Fibroblast of skin of right quadriceps (primary cell): ENCODE measurements around the gene BBS1.
A peak's percentile ranks its signal among the peaks of the same experiment; 100 is the strongest.

ENCODE experiments used
- DNase-seq: peaks from one replicate; pipeline ENCODE4 v3.0.0-alpha.2; 2013

BBS1 gene

DNA sequence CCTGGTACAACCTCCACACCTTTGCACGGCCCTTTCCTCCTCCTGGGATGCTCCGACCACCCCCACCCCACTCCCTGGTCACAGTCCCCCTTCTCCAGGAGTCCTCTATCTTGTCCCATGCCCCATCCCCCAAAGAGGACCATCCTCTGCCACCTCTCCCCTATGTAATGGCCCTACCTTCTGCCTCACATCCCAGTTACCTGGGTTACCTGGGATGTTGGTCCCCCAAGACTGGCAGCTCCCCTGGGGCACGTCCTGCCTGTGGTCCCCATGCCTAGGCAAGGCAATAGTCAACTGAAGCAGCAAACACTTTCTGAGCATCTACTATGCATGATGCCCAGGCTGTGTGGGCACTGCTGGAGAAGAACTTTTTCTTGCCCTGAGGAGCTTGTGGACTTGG is 45.0 kb downstream of the BBS1 start:
- no peak for DNase-seq

GRCh38 chr11:66556086-66556485 is 45.7 kb downstream of the BBS1 start:
- DNase-seq: no peak

DNA sequence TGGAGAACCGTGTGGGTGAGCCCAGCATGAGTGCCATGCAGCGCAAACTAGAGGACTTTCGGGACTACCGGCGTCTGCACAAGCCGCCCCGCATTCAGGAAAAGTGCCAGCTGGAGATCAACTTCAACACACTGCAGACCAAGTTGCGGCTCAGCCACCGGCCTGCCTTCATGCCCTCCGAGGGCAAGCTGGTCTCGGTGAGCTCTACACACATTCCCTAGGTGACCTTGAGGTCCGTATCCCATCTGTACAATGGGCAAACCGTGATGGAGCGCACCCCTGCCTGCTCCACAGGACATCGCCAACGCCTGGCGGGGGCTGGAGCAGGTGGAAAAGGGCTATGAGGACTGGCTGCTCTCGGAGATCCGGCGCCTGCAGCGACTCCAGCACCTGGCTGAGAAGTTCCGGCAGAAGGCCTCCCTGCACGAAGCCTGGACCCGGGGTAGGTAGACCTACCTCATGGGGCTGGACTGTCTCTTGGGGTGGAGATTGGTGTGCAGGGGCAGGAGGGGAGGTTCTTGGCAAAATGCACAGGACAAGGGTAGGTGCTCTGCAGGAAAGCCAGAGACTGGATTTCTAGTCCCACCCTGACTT is 47.4 kb downstream of the BBS1 start:
- DNase-seq: no peak

DNA sequence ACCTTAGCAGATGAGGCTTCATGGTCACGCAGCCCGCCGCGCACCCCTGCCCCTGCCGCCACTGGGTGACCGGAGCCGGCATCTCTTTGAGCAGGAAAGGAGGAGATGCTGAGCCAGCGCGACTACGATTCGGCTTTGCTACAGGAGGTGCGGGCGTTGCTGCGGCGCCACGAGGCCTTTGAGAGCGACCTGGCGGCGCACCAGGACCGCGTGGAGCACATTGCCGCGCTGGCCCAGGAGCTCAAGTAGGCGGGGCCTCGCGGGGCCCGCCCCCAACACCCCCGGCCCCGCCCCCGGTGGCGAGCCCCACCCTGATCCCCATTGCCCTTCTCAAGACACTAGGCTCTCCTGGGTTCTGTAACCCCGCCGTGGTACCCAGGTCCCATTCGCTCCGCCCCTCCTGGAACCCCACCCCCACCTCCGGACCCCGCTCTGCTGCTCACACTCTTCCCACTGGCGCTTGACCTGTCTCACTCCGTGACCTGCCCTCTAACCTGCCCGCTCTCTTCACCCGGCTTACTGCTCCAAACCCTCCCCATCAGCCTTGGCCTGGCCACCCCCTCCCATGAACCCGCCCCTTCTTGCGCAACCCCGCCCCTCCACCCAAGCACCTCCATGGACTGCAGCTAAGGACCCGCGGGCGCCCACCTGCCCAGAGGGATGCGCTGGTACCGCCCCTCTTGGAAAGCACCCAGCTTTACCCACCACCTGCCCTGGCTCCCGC is 48.9 kb downstream of the BBS1 start:
- DNase-seq: no peak

DNA sequence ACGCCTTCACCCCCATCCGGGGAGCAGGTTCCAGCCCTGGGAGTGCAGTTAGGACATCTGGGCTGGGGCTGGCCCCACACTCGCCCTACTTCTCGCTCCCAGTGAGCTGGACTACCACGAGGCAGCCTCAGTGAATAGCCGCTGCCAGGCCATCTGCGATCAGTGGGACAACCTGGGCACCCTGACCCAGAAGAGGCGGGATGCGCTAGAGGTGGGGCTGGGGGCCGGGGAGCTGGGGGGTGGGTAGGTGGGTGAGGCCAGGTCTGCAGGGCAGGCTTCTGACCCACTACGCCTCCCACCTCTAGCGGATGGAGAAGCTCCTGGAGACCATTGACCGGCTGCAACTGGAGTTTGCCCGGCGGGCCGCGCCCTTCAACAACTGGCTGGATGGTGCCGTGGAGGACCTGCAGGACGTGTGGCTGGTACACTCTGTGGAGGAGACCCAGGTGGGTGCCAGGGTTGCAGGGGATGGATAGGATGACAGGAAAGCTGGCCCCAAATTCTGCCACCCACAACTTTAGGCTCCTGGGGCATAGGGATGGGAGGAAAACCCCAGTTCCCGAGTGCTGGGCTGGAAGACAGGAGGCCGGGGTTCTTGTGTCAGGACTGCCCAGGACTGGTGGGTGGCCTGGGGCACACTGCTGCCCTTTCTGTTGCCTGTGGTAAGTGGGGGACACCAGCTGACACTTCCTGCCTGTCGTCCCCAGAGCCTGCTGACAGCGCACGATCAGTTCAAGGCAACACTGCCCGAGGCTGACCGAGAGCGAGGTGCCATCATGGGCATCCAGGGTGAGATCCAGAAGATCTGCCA is 49.6 kb downstream of the BBS1 start:
- DNase-seq: no peak

- no peak for DNase-seq
Observed at GRCh38 chr11:66561178-66561974, 50.9 kb downstream of the BBS1 start.

GRCh38 chr11:66561975-66562248 is 51.5 kb downstream of the BBS1 start:
- DNase-seq: no peak

DNA sequence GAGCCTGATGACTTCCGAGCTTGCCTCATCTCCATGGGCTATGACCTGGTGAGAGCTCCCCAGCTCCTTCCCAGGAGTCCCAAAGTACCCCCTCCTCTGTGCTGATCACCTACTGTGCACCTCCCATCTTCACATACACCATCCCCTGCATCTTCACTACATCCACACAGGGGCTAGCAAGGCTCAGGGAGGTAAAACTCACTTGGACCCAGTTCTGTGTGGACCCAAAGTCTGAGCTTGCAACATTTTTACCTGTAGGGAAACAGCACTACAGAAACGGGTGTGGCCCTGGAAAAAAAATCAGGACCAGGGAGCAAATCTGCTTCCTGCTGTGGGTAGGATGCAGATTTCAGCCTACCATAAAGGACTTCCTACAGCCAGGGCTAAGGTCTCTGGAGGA is 51.8 kb downstream of the BBS1 start:
- DNase-seq: no peak

GRCh38 chr11:66562907-66563583 is 52.6 kb downstream of the BBS1 start:
- no peak for DNase-seq

- DNase-seq: no peak
Observed at GRCh38 chr11:66563832-66564231, 53.4 kb downstream of the BBS1 start.

- DNase-seq: no peak
Observed at GRCh38 chr11:66564538-66564937, 54.1 kb downstream of the BBS1 start.

DNA sequence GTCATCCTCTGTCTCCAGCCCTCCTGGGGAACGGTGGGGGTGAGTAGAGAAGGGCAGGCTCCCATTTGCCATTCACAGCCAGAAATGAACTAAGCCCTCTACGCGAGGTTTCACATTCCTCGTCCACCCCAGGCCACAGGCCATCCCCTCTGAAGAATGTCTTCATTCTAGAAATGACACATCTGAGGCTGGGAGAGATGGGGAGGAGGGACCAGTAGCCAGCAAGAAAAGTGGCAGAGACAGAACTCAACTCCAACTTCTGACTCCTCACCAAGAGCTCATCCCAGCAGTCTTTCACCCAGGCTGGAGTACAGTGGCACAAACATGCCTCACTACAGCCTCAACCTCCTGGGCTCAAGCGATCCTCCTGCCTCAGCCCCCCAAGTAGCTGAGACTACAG is 54.5 kb downstream of the BBS1 start:
- no peak for DNase-seq

- DNase-seq: no peak
Observed at GRCh38 chr11:66566221-66566620, 55.8 kb downstream of the BBS1 start.

DNA sequence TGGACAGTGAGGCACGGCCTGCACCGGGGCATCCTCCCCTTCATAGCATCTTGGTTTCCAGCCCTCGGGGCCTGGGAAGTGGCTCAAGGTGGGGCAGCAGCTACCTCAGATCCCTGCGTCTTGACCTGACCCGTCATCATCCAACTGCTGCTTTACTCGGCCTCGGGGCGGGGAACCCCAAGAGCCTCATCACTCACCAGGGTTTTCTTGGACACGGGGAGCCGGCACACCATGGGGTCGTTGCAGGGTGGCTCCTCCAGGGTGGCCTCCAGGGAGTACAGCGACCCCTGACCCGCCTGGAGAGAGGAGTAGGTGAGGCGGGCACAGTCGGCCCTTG is 57.3 kb downstream of the BBS1 start:
- no peak for DNase-seq

DNA sequence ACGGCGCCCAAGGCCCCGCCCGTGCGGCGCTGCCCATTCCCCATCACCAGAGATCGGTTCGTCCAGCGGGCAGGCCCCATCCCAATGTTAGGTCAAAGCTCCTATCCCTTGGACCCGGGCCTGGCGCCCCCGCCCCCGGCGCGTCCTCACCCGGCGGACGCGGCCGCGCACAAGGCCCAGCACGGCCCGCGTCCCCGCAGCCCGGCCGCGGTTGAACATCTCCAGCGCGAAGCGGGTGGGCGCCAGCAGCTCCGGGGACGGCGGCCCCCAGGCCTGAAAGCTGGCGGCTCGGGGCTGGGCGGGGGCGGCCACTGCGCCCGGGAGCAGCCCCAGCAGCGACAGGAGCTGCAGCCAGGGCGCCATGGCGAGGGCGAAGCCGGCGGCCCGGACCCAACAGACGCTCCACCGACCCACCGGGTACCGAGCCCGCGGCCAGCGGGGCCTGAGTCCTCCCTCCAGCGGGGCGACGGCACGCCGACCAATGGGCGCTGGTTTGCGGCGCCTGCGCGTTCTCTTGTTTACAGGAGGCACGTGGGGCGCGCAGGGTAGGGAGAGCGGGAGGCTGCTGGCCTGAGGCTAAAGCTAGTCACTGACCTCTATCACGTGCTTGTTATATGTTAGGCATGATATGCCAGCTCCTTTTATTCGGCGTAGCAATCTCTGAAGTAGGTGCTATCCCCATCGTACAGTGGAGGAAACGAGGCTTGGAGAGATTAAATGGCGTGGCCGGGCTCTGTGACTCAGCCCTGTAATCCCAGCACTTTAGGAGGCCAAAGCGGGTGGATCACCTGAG is 57.9 kb downstream of the BBS1 start, which contains the start of gene CTSF:
CTSF (minus strand) TSS at position 483 of the 793 bp plus-strand sequence; CDS start at position 363, 120 bp downstream.
- DNase-seq: peak; percentile 64

DNA sequence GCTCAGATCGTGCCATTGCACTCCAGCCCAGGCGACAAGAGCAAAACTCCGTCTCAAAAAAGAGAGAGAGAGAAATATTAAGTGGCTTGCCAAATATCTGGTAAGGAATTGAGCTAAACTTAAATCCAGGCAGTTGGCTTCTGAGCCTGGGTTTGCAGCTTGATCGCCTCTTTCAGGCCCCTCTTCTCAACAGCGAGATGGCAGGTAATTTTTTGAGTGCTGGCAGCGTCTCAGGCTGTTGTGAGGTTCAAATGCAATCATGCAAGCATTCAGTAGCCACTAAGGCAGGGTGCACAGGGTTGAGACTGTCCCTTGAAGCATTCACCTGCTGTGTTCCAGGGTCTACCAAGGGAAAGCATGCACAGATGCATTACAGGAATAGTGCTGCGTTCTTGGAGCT is 58.6 kb downstream of the BBS1 start:
- DNase-seq: no peak

DNA sequence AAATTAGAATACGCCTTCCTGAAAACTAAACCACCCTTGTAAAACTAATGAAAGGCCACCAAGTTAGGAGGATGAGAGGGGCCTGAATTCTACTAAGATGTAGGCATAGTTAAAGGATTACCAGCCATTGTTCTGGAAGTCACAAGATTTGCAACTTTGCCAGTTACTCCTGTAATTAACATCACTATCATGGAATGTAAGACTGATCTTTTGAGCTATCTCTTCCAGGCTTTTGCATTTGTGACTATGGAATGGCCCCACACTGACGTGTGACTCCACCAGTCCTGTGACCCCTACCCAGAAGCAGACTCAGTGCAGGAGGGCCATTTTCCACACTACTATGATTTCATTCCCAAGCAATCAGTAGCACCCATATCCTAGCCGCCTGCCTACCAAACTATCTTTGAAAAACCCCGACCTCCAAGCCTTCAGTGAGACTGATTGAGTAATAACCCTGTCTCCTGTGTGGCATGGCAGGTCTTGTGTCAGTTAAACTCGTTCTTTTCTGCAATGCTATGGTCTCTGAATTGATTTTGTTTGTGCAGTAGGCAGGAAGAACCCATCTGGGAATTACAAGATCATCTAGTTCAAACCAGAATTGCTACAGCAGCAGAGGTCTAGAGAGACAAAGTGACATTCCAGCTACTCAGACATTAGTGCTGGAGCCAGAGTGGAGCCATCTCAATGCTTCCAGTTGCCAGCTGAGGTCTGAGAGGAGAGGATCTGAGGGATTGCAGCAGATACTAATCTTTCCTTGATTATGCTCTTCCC is 59.8 kb downstream of the BBS1 start:
- DNase-seq: no peak

DNA sequence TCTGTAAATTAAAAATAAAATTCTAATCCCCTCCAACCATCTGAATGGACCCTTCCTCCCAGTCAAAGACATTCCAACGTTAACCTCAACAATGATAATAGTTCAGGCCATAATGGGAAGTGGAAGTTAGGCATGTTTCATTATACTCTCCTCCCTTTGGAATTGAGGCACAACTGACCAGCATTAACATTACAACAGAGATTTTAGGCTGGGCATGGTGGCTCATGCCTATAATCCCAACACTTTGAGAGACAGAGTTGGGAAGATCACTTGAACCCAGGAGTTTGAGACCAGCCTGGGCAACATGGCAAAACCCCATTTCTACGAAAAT is 60.4 kb downstream of the BBS1 start:
- DNase-seq: no peak

- DNase-seq: peak; percentile 65
Observed at GRCh38 chr11:66579017-66579606, 68.7 kb downstream of the BBS1 start.

DNA sequence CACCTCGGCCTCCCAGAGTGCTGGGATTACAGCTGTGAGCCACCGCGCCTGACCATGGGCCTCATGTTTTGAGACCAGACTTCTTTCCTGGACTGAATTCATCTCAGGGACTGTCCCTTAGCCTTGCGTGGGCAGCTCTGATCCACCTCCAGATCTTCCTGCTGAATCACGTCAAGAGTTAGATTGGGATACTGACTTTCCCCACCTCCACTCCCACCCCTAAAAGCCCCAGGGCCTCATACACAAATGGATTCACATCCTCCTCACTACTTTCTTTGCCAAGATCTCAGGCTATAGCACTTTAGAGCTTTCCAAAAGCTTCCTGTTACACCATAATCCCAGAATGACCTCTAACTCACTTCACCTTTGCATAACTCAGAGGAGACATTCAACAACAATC is 70.4 kb downstream of the BBS1 start:
- no peak for DNase-seq

- DNase-seq: no peak
Observed at GRCh38 chr11:66581261-66581660, 70.8 kb downstream of the BBS1 start.
